Peyer's patch (tissue), 4 donors: ENCODE data around the gene SOHLH2.

Experiments
- POLR2A ChIP-seq, 2 donors: fragments of 450-650 bp; IDR thresholded peaks; one replicate each; pipeline ENCODE4 v1.5.1; 2017; ENCODE audit warnings: antibody characterized with exemption in 2 of 2, mild to moderate bottlenecking in 2 of 2, moderate library complexity in 2 of 2
- TF ChIP-seq, protein P1 (sequence below), 6 experiments: fragments of 450-650 bp in 4 of 6; fragments of 200-600 bp in 2 of 6; sonication (generic) in 1 of 6; IDR thresholded peaks; one replicate each; pipeline ENCODE4 v1.5.1; 2017 to 2019; ENCODE audit warnings: antibody characterized with exemption in 6 of 6, mild to moderate bottlenecking in 3 of 6, moderate library complexity in 1 of 6

DNA sequence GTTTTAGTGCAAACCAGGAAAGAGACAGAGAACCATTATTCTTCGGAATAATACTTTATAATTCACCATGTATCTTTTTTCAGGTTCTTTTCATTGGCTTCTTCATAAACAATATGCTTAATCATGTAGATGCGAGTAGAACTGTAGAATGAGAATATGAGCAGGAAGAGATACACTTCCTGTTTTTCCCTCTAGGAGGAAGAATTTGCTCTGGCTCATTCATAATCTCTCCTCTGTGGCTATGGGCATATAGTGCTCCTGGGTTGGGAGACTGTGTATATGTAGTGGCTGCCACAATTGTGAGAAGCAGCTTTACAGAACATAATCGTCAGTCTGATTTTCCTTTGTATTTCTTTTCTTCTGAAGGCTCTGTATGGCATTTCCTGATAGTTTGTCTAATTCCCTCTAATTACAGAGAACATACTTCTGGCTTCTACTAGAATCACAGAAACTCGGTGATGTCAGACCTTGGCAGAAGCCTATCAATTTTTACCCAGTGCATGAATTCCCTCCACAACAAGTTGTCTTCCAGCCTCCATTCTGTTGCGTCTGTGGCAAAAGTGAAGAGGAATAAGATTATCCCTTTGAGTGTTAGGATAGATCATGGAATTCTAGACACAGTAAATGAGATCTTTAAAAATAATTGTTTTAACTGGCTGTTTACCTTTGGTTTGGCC is 80.3 kb downstream of the SOHLH2 start:
- TF ChIP-seq, protein P1, sequence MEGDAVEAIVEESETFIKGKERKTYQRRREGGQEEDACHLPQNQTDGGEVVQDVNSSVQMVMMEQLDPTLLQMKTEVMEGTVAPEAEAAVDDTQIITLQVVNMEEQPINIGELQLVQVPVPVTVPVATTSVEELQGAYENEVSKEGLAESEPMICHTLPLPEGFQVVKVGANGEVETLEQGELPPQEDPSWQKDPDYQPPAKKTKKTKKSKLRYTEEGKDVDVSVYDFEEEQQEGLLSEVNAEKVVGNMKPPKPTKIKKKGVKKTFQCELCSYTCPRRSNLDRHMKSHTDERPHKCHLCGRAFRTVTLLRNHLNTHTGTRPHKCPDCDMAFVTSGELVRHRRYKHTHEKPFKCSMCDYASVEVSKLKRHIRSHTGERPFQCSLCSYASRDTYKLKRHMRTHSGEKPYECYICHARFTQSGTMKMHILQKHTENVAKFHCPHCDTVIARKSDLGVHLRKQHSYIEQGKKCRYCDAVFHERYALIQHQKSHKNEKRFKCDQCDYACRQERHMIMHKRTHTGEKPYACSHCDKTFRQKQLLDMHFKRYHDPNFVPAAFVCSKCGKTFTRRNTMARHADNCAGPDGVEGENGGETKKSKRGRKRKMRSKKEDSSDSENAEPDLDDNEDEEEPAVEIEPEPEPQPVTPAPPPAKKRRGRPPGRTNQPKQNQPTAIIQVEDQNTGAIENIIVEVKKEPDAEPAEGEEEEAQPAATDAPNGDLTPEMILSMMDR (IDR thresholded peaks at IDR 0.05), result no peak
- TF ChIP-seq POLR2A (IDR thresholded peaks at IDR 0.05), result no peak
